Thyroid gland (tissue), 4 donors: ENCODE data around the gene MSL3. TPM values are rescaled to one million over a fixed set of nuclear protein-coding genes. Genes with fewer than 3 reads are reported as not detected.

Experiments used
- DNase-seq, 2 donors: peaks; one replicate each; pipeline ENCODE4 v3.0.0-alpha.2; 2019
- H3K27ac ChIP-seq, 3 donors: fragments of 200-600 bp; sonication (generic); 1 replicate in 2 of 3; 2 replicates in 1 of 3; pipeline ENCODE4 v1.5.1; 2016 to 2019; ENCODE audit warnings: mild to moderate bottlenecking in 1 of 3, moderate library complexity in 1 of 3
- H3K27me3 ChIP-seq: fragments of 200-600 bp; sonication (generic); one replicate; pipeline ENCODE4 v1.5.1; 2019
- H3K36me3 ChIP-seq, 2 donors: fragments of 200-600 bp; sonication (generic); one replicate each; pipeline ENCODE4 v1.5.1; 2016 to 2019
- H3K4me1 ChIP-seq, 2 donors: fragments of 200-600 bp; sonication (generic); one replicate each; pipeline ENCODE4 v1.5.1; 2017 to 2019
- H3K4me3 ChIP-seq, 3 donors: fragments of 200-600 bp; sonication (generic); replicated peaks in 1 of 3; 1 replicate in 2 of 3; 2 replicates in 1 of 3; pipeline ENCODE4 v1.5.1; 2016; ENCODE audit warnings: mild to moderate bottlenecking in 1 of 3
- H3K9me3 ChIP-seq: fragments of 200-600 bp; sonication (generic); one replicate; pipeline ENCODE4 v1.5.1; 2017
- POLR2A ChIP-seq, 2 donors: fragments of 450-650 bp; IDR thresholded peaks; one replicate each; pipeline ENCODE4 v1.6.1; 2017; ENCODE audit warnings: antibody characterized with exemption in 2 of 2, mild to moderate bottlenecking in 2 of 2, moderate library complexity in 1 of 2
- WGBS, 2 donors: methylation state at CpG; one replicate each; pipeline ENCODE4 v1.1.5; 2017; 5-methylcytosine and 5-hydroxymethylcytosine counted together
- intact Hi-C: fragments of 100-400 bp; cut with DNase I; formaldehyde crosslinking; loops from one replicate; pipeline ENCODE4 v1.15.1; 2023
- total RNA-seq, 4 donors: library from RNA; depleted of rRNA; stranded (reverse); fragments of >200 nt; gene quantifications; one replicate each; pipeline ENCODE4 v1.2.3, GENCODE V29; 2016
- TF ChIP-seq, protein P1 (sequence below), 6 experiments: fragments of 200-600 bp in 3 of 6; fragments of 450-650 bp in 3 of 6; sonication (generic) in 3 of 6; IDR thresholded peaks; one replicate each; pipeline ENCODE4 v1.5.1; 2016 to 2019; ENCODE audit warnings: antibody characterized with exemption in 6 of 6, mild to moderate bottlenecking in 2 of 6, inconsistent platforms in 1 of 6, moderate library complexity in 1 of 6

The MSL3 gene
- total RNA-seq, 4 donors from 2014 or later, result 18.4 to 21.8 (median 21.6) TPM

DNA sequence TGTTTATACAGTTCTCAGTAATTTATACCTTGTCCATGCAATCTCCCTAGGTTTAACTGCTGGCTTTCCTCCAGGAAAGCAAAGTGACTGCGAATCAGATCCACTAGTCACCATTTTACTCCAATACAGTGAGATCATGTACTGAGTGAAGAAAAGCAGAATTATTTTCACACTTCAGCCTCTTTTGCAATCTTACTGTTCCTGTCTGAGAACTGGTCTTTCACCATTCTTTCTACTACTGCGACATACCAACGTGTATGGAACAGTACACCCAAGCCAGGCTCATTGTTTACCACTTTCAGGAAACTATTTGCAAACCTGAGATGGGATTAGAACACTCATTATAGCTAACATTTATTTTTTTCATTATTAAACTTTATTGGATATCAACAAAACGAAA is 8.0 kb upstream of the MSL3 start:
- intact Hi-C loops, result no loop called here
- no peak overlapping the region for H3K27ac ChIP-seq
- 73 to 78% methylated on average over 4 of the region's 4 CpGs for WGBS, 2 donors
- H3K4me1 ChIP-seq, result no peaks in the 10 kb centered on the region
- no peak overlapping the region for H3K4me3 ChIP-seq
- H3K27me3 ChIP-seq, result no peaks in the 10 kb centered on the region
- H3K36me3 ChIP-seq, result no peaks in the 10 kb centered on the region
- TF ChIP-seq POLR2A (IDR thresholded peaks at IDR 0.05), result no peak
- no peaks in the 10 kb centered on the region for H3K9me3 ChIP-seq
- no peak for DNase-seq

DNA sequence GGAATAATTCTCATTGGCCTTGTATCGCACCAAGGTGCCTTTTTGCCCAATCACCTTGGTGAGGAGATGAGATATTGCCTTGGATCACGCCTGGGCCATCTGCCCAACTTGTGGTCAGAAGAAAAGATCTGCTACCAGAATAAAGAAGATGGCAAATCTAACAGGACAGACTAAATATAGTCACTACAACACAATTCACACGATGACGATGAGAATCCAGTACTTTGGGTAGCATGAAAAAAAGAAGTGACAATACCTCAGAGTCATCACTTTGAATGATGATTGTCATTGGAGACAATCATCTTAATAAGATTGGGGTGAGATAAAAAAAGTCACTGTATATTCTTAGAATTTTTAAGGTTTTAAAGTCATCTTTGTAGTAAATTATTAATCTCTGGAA is 7.3 kb upstream of the MSL3 start:
- WGBS, 2 donors, result 87 to 91% methylated on average over 4 of the region's 4 CpGs
- Histone ChIP-seq H3K4me1 (no peaks in the 10 kb centered on the region), H3K9me3 (no peaks in the 10 kb centered on the region), H3K27ac (no peak overlapping the region), H3K27me3 (no peaks in the 10 kb centered on the region), H3K4me3 (no peak overlapping the region), H3K36me3 (no peaks in the 10 kb centered on the region)
- intact Hi-C loops, result no loop called here
- no peak for DNase-seq
- TF ChIP-seq, protein P1, sequence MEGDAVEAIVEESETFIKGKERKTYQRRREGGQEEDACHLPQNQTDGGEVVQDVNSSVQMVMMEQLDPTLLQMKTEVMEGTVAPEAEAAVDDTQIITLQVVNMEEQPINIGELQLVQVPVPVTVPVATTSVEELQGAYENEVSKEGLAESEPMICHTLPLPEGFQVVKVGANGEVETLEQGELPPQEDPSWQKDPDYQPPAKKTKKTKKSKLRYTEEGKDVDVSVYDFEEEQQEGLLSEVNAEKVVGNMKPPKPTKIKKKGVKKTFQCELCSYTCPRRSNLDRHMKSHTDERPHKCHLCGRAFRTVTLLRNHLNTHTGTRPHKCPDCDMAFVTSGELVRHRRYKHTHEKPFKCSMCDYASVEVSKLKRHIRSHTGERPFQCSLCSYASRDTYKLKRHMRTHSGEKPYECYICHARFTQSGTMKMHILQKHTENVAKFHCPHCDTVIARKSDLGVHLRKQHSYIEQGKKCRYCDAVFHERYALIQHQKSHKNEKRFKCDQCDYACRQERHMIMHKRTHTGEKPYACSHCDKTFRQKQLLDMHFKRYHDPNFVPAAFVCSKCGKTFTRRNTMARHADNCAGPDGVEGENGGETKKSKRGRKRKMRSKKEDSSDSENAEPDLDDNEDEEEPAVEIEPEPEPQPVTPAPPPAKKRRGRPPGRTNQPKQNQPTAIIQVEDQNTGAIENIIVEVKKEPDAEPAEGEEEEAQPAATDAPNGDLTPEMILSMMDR (IDR thresholded peaks at IDR 0.05), result no peak

DNA sequence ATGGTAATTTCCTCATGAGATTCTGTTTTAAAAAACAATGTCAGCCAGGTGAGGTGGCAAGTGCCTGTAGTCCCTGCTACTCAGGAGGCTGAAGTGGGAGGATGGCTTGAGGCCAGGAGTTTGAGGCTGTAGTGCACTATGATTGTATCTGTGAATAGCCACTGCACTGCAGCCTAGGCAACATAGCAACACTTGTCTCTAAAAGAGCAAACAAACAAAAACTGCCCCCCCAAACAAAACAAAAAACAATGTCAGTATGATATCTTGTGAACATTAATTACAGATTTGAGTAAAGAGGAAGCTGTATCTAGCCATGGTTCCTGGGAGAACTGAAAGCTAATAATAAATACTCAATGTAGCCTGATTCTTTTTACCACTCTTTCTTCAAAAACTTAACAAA is 6.8 kb upstream of the MSL3 start:
- no peaks in the 10 kb centered on the region for H3K4me1 ChIP-seq
- no peak overlapping the region for H3K27ac ChIP-seq
- no peak for DNase-seq
- intact Hi-C loops, result no loop called here
- H3K9me3 ChIP-seq, result no peaks in the 10 kb centered on the region
- no peak overlapping the region for H3K4me3 ChIP-seq
- H3K27me3 ChIP-seq, result no peaks in the 10 kb centered on the region
- TF ChIP-seq, protein P1 (IDR thresholded peaks at IDR 0.05), result no peak
- no peak for TF ChIP-seq POLR2A (IDR thresholded peaks at IDR 0.05)
- no peaks in the 10 kb centered on the region for H3K36me3 ChIP-seq

DNA sequence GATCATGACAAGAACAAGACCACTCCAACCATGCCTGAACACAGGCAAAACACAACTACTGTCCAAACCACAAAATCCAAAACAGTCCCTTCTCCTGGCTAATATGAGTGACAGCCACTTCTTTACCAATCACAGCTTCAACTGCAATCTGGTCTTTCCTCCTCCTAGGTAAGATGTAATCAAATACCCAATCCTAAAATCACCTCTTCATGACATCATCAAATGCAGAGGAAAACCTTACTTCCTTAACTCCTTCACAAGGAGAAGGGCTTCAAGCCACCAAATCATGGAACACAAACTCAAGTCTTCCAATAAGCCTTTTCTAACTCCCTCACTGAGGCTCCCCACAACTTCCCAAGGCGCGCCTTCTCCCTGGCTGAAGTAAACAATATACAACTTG is 4.4 kb upstream of the MSL3 start:
- H3K4me3 ChIP-seq, result no peak overlapping the region
- 94 to 100% methylated on average over 2 of the region's 2 CpGs for WGBS, 2 donors
- no peaks in the 10 kb centered on the region for H3K27me3 ChIP-seq
- H3K9me3 ChIP-seq, result no peaks in the 10 kb centered on the region
- intact Hi-C loops, result no loop called here
- H3K36me3 ChIP-seq, result no peaks in the 10 kb centered on the region
- H3K27ac ChIP-seq, result no peak overlapping the region
- no peaks in the 10 kb centered on the region for H3K4me1 ChIP-seq
- TF ChIP-seq POLR2A (IDR thresholded peaks at IDR 0.05), result no peak
- TF ChIP-seq, protein P1 (IDR thresholded peaks at IDR 0.05), result no peak
- no peak for DNase-seq

DNA sequence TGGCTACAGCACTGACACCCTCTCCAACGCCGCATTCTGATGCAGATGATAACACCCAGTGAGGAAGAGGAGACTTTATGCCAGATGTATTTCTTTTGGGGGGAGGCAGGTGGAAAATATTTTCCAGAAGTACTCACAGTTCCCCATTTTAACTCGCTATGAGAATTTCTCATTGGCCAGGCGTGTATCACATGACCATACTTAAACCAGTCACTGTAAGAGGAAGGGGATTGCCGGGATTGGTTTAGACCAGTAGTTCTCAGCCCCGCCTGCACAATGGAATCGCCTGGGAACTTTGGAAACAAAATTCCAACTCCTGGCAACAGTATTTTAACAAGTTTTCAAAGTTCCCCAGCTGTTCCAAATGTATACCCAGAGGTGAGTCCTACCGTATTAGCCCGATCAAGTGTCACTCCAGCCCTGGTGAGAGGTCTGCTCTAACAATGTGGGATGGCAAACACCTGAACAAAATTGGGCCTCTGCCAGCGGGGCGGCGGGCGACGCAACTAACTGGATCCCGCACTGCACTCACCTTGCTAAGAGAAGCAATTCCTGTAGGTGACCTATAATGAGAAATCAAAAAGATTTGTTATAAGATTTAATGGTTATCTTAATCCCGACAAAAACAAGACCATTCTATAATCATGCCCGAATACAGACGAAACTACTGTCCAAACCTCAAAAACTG is 2.9 kb upstream of the MSL3 start:
- H3K27ac ChIP-seq, result no peak overlapping the region
- no peak overlapping the region for H3K4me3 ChIP-seq
- no peaks in the 10 kb centered on the region for H3K9me3 ChIP-seq
- H3K36me3 ChIP-seq, result no peaks in the 10 kb centered on the region
- TF ChIP-seq, protein P1 (IDR thresholded peaks at IDR 0.05), result no peak
- TF ChIP-seq POLR2A (IDR thresholded peaks at IDR 0.05), result no peak
- DNase-seq, result no peak
- no peaks in the 10 kb centered on the region for H3K27me3 ChIP-seq
- WGBS, 2 donors, result 85 to 87% methylated on average over 18 of the region's 18 CpGs
- H3K4me1 ChIP-seq, result no peaks in the 10 kb centered on the region
- intact Hi-C loops, result no loop called here
